GM21381 (cell line): ENCODE results near the gene ABCB11.

Experiments used
- ATAC-seq: cut with Tn5 transposase; IDR thresholded peaks from one replicate; pipeline ENCODE4 v1.9.1; 2021; ENCODE audit warnings: mild to moderate bottlenecking, moderate library complexity; ENCODE audit not compliant: unreplicated experiment

ABCB11 gene

GRCh38 chr2:169010633-169011460 is 20.3 kb downstream of the ABCB11 start:
- ATAC-seq = no peak

- ATAC-seq = no peak
Measured at GRCh38 chr2:169009865-169010579, 21.1 kb downstream of the ABCB11 start.

- ATAC-seq = no peak
Measured at GRCh38 chr2:169007941-169008340, 23.2 kb downstream of the ABCB11 start.

DNA sequence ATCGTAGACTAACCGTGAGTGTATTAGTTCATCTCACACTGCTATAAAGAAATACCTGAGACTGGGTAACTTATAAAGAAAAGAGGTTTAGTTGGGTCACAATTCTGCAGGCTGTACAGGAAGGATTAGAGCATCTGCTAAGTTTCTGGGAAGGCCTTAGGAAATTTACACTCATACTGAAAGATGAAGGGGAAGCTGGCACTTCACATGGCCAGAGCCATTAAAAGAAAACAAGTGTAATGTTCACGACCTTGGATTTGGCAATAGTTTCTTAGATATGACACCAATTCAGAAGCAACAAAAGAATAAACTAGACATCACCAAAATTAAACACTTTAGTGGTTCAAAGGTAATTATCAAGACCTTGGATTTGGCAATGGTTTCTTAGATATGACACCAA is 23.8 kb downstream of the ABCB11 start:
- ATAC-seq = no peak

- no peak for ATAC-seq
Measured at GRCh38 chr2:169006665-169007064, 24.5 kb downstream of the ABCB11 start.

GRCh38 chr2:169005994-169006393 is 25.1 kb downstream of the ABCB11 start:
- ATAC-seq = no peak

DNA sequence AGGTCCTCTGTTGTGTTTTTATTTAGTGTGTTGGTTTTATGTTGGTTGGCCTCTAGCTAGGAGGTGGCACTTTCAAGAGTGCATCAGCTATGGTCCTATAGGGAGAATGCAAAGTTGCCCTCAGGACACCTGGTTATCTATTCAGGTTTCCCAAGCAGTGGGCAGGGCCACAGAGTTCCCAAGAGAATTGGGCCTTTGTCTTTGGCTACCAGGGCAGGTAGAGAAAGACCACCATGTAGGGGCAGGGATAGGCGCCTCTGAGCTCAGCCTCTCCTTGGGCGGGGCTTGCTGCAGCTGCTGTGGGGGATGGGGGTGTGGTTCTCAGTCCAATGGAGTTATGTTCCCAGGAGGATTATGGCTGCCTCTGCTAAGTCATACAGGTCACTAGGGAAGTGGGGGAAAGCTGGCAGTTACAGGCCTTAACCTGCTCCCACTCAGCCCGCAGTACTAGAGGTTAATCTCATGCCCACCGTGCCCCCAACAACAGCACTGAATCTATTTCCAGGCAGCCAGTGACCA is 26.0 kb downstream of the ABCB11 start:
- ATAC-seq = no peak

DNA sequence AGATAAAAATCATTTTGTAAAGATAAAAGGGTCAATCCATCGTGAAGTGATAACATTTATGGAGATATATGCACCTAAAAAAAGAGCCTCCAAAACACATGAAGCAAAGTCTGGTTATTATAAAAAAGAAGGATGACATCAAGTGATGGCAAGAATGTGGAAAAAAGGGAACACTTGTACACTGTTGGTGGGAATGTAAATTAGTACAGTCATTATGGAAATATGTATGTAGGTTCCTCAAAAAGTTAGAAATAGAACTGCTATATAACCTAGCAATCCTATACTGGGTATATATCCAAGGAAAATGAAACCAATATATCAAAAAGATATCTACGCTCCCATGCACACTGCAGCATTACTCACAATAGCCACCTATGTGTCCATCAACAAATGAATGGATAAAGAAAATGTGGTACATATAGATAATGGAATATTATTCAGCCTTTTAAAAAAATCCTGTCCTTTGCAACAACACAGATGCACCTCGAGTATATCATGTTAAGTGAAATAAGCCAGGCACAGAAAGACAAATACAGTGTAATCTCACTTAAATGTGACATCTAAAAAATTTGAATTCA is 28.9 kb downstream of the ABCB11 start:
- no peak for ATAC-seq

GRCh38 chr2:169001116-169001815 is 29.9 kb downstream of the ABCB11 start:
- no peak for ATAC-seq

DNA sequence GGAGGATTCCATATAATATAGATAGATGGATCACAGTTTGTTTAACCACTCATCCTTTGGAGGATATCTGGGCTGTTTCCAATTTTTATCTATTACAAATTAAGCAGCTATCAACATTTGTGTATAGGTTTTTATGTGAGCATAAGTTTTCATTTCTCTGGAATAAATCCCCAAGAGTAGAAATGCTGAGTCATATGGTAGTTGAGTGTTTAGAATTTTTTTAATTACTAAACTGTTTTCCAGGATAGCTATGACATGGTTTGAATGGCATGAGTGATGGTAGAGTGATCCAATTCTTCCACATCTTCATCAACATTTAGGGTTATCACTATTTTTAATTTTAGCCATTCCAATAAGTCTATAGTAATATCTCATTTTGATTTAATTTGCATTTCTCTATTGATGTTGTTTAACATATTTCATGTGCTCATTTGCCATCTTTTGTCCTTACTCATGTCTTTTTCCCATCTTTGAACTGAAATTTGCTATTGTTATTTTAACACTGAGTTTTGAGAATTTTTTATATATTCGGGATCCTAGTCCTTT is 31.4 kb downstream of the ABCB11 start:
- ATAC-seq = no peak

DNA sequence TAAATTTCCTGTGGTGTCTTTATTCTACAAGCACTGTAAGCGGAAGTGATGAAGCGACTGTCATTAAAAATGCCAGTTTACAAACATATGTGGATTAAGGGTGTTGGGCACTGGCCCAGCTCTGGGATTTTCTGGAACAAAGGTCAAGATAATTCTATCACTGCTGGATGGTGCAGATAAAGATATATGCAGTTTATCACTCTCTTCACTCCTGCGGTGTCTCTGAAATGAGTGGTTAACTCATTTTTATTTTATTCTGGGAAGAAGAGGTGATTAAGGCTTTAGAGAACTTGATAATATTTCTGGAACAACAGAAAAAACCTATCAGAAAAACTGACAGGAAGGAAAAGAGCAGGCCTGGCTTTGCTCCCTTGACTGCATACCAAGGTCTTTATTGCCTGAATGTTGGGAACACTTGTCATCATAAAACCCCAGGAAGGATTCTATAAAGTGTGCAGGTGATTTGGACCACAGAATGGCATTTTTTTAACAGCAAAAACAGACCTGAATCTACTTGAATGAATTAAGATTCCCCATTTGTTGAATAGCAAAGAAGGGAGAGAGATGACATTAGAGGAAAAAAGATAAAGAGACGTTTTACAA is 32.4 kb downstream of the ABCB11 start:
- ATAC-seq = no peak

GRCh38 chr2:168997794-168998193 is 33.3 kb downstream of the ABCB11 start:
- no peak for ATAC-seq

- no peak for ATAC-seq
Measured at GRCh38 chr2:168997118-168997521, 34.0 kb downstream of the ABCB11 start.

DNA sequence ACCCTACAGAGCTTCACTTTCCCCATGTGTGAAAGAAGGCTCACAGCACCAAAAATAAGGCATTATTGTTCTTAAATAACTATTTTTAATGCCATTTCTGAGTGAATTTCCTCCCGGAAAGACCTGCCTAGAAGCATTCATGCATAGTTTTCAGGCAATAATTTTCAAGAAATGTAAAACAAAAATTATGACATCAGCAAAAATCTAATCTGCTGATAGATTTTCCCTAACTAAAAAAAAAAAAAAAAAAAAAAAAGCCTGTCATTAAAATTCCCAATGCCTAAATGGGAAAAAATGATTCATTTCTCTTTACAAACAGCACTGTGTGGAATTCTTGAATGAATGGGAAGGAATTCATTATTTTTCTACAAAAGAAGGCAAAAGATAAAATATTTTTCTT is 35.4 kb downstream of the ABCB11 start:
- no peak for ATAC-seq

DNA sequence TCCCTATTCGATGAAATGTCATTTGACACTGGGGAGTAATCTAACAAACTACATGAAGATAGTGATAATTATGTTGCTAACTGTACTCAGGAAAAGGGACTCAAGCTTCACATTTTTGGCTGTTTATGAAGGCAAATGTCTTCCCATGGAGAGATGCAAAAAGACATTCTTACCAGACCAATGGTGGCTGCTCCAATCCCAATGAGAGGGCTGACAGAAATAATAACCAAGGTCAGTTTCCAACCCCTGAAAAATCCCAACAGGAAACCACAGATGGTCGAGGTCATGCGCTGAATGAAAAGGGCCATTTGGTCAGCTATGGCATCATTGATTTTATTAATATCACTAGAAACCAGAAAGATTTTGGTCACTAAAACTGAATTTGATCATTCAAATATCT is 37.6 kb downstream of the ABCB11 start:
- ATAC-seq = no peak

GRCh38 chr2:168992591-168993349 is 38.4 kb downstream of the ABCB11 start:
- no peak for ATAC-seq

DNA sequence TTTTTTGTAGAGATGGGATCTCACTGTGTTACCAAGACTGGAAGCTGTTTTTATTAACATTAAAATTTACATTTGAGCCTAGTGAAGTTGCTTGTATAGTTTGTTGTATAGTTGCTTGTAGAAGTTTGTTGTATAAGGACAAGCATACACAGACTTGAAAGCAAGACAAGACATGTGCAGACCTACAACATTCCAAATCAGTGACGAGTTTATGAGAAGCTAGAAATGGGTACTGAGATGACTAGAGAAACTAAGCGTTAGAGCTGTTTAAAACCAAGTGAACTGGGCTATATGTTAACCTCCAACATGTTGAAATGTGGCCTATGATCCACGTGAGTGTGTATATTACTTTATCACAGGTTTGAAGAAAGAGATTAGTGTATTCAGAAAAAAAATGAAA is 39.1 kb downstream of the ABCB11 start:
- ATAC-seq = no peak

- no peak for ATAC-seq
Measured at GRCh38 chr2:168988755-168989154, 42.4 kb downstream of the ABCB11 start.

DNA sequence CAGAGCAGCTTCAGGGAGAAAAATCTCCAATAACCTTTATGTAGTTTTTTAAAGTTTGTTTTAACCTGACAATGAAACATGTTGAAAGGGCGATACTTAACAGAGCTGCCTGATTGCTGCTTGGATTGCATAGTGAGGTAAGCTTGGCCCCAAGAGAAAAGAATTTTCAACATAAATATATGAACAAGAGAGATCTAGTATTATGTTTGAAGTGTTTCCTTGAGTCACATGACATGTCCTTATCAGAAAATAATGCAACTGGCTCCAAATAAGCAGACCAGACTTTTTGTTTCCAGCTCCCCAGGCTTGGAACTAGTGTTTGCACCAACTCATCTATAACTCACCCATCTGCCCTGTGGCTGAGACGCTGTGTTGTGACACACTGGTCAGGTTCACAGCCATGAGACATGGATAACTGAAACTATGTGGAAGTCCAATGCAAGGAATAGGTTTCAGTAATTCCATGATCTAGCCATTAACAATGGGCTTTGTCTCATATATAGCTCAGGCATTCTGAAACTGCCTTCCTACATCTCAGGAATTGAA is 44.7 kb downstream of the ABCB11 start:
- no peak for ATAC-seq
